Measurements from ENCODE around the gene ERFL. TPM values are rescaled to one million over a fixed set of nuclear protein-coding genes. Genes with fewer than 3 reads are reported as not detected.

ERFL gene
- total RNA-seq, 2 experiments from 2014 or later, result 1.1 to 1.2 TPM

DNA sequence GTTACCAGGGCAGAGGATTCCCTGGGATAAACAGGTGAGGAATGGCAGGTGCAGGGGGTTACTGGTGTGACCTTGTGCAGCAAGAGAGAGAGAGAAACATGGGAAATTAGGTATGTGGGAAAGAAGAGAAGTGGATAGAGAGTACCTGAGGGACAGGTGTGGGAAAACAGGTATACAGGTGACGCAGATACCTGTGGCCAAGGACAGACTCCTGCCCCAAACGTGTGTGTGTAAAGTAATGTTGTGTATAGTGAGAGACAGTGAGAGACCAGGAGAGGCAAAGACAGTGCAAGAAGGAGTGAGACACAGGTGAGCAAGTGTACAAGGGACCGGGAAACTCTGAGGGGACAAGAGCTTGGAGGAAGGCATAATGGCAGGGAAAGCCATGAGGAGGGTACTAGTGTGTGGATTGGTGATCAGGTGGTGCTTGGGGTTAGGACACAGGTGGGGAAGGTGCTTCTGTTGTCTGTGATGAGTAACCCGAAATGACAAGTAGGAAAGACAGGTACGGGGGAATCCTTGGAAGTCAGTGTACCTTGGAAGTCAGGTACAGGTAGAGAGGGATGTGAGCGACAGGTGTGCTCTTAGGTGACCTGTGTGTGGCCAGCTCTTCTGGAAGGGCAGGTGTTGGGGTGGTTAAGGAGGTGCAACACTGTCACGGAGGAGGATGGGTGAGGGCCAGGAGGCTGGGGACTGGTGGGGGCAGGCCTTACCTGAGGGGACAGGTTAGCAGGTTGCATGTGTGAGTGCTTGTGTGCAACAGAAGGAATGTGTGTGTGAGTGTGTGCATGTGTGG lies 2.8 kb downstream of the ERFL start:
- Mint-ChIP-seq H3K27me3 (peaks cover 9% of the 10 kb centered on the region), H3K36me3 (peaks cover 3% of the 10 kb centered on the region), H3K9me3 (no peaks in the 10 kb centered on the region), H3K4me3 (no peak overlapping the region), H3K4me1 (peaks cover 27% of the 10 kb centered on the region), H3K27ac (no peak overlapping the region)
- DNase-seq, result no peak

DNA sequence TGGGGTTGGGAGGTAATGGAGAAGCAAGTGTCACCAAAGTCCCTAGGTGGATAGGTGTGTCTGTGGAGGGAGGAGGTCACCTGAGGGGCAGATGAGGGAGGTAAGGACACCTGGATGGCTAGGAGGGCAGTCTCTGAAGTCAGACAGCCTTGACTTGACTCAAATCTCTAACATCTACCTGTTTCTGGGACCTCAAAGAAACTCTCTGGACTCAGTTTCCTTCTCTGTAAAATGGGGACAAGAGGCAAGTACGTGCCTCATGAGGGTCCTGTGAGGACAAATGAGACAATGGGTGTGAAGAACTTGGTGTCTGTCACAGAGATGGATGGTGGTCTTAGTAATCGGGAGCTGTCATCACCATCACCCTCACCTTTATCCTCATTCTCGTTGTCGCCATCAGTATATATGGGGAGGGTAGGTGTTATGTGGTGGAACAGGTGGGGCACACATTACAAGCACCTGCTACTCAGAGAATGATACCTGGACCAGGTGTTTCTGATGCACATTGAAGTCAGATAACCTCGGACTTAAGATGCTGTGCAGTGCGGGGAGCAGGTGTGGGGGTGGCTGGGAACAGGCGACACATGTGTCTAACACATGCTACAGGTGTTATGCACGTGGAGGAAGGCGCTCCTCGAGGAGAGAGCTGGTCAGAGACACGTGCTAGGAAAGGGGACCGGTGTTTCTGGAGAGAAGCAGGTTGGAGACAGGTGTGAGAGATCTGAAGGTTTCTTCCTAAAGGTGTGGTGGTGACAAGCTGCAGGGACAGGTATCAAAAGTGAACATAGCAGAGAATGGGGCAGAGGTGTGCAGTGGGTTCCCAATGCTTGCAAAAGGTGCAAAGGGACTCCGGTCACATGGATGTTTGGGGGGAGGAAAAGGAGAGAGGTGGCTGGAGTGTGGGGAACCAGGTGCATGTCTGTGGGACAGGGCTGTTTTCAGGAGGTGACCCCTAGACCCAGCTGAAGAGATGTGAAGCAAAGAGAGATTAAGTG lies 3.8 kb downstream of the ERFL start:
- peaks cover 21% of the 10 kb centered on the region for H3K4me1 Mint-ChIP-seq
- peaks cover 9% of the 10 kb centered on the region for H3K27me3 Mint-ChIP-seq
- DNase-seq, result no peak
- peaks cover 2% of the 10 kb centered on the region for H3K36me3 Mint-ChIP-seq
- no peak overlapping the region for H3K4me3 Mint-ChIP-seq
- H3K9me3 Mint-ChIP-seq, result no peaks in the 10 kb centered on the region
- no peak overlapping the region for H3K27ac Mint-ChIP-seq

GRCh38 chr19:41923045-41923788 lies 5.0 kb downstream of the ERFL start:
- Mint-ChIP-seq H3K4me3 (no peak overlapping the region), H3K9me3 (no peaks in the 10 kb centered on the region), H3K27me3 (peaks cover 9% of the 10 kb centered on the region), H3K36me3 (peaks cover 2% of the 10 kb centered on the region), H3K27ac (no peak overlapping the region), H3K4me1 (peaks cover 14% of the 10 kb centered on the region)
- no peak for DNase-seq

DNA sequence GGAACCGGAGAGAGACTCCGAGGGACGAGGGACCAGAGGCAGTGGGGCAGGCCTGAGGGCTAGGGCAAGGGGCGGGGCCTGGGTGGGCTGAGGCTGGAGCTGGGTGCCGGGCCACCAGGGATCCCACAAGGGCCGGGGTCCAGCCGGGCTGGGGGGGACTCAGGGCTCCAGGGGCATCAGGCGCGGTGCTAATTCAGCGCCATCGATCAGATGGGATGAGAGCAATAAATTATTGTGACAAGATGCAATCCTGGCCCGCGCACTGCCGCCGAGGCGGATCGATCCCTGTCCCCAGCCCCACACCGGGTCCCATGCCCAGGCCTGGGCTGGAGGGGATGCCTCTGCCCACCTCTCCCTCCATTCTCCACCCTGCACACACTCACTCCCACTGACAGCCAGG lies 5.7 kb downstream of the ERFL start:
- H3K4me1 Mint-ChIP-seq, result peaks cover 14% of the 10 kb centered on the region
- DNase-seq, result no peak
- no peak overlapping the region for H3K4me3 Mint-ChIP-seq
- peaks cover 2% of the 10 kb centered on the region for H3K36me3 Mint-ChIP-seq
- H3K27ac Mint-ChIP-seq, result no peak overlapping the region
- no peaks in the 10 kb centered on the region for H3K9me3 Mint-ChIP-seq
- peaks cover 9% of the 10 kb centered on the region for H3K27me3 Mint-ChIP-seq

- peaks cover 9% of the 10 kb centered on the region for H3K27me3 Mint-ChIP-seq
- DNase-seq, result no peak
Observed at GRCh38 chr19:41921577-41922576, 6.4 kb downstream of the ERFL start.

DNA sequence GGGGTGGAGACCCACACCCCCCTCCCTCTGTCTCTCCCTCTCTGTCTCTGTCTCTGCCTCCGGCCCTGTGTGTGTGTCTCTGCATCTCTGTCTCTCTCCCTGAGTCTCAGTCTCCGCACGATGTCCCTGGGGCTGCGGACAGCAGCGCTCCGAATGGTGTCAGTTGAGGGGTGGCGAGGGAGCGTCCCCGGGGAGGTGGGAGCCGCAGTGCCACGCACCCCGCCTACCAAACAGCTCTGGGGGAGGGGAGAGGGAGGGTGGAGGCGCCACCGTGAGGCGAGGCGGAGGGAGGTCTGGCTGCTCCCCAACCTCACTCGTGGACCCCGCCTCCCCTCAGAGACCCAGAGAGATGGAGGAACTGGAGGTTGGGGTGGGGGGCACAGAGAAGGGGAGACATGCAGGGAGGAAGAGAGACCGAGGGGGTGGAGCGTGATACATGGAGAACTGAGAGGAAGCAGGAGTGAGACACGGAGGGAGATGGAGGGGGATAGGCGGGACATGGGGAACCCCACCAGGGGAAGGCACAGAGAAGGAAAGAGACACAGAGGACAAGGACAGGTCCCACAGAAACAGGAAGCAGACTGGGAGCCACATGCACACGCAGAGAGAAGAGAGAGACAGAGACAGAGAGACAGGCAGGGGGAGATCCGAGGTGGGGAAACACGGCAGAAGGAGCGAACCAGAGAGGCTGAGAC lies 7.2 kb downstream of the ERFL start:
- H3K36me3 Mint-ChIP-seq, result peaks cover 2% of the 10 kb centered on the region
- DNase-seq, result no peak
- no peaks in the 10 kb centered on the region for H3K9me3 Mint-ChIP-seq

More at GRCh38 chr19:41921577-41922576, 6.4 kb downstream of the ERFL start:
- Mint-ChIP-seq H3K4me1 (peaks cover 14% of the 10 kb centered on the region), H3K9me3 (no peaks in the 10 kb centered on the region), H3K27ac (peak overlapping the region; percentile 3), H3K36me3 (peaks cover 2% of the 10 kb centered on the region), H3K4me3 (no peak overlapping the region)

GRCh38 chr19:41919948-41920712 lies 8.1 kb downstream of the ERFL start:
- Mint-ChIP-seq H3K9me3 (no peaks in the 10 kb centered on the region), H3K36me3 (peaks cover 2% of the 10 kb centered on the region), H3K4me3 (no peak overlapping the region), H3K27ac (no peak overlapping the region), H3K27me3 (peaks cover 9% of the 10 kb centered on the region), H3K4me1 (peaks cover 14% of the 10 kb centered on the region)
- no peak for DNase-seq

More for the DNA sequence above, 7.2 kb downstream of the ERFL start:
- Mint-ChIP-seq H3K4me1 (peaks cover 14% of the 10 kb centered on the region), H3K27me3 (peaks cover 9% of the 10 kb centered on the region), H3K4me3 (no peak overlapping the region), H3K27ac (peak overlapping the region; percentile 3)

GRCh38 chr19:41918653-41919244 lies 9.5 kb downstream of the ERFL start:
- Mint-ChIP-seq H3K9me3 (no peaks in the 10 kb centered on the region), H3K4me1 (peaks cover 18% of the 10 kb centered on the region), H3K27ac (no peak overlapping the region), H3K4me3 (no peak overlapping the region), H3K27me3 (peaks cover 17% of the 10 kb centered on the region), H3K36me3 (peaks cover 2% of the 10 kb centered on the region)
- no peak for DNase-seq

DNA sequence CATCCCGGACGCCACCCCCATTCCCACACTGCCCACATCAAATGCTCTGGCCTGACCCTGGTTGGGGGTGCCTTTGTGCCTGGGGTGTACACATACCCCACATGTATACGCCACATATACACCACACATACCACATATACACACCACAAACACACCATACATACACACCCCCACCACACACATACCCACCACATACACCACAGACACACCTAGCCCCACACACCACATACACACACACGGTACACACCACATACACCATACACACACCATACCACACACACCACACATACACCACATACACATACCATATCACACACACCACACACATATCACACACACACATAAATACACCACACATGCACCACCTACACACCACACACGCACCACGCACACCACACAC lies 10.2 kb downstream of the ERFL start:
- Mint-ChIP-seq H3K4me3 (no peak overlapping the region), H3K9me3 (no peaks in the 10 kb centered on the region), H3K27me3 (peaks cover 22% of the 10 kb centered on the region), H3K27ac (no peak overlapping the region), H3K36me3 (no peaks in the 10 kb centered on the region), H3K4me1 (peaks cover 14% of the 10 kb centered on the region)
- no peak for DNase-seq

GRCh38 chr19:41917676-41918075 lies 10.6 kb downstream of the ERFL start:
- no peaks in the 10 kb centered on the region for H3K9me3 Mint-ChIP-seq

DNA sequence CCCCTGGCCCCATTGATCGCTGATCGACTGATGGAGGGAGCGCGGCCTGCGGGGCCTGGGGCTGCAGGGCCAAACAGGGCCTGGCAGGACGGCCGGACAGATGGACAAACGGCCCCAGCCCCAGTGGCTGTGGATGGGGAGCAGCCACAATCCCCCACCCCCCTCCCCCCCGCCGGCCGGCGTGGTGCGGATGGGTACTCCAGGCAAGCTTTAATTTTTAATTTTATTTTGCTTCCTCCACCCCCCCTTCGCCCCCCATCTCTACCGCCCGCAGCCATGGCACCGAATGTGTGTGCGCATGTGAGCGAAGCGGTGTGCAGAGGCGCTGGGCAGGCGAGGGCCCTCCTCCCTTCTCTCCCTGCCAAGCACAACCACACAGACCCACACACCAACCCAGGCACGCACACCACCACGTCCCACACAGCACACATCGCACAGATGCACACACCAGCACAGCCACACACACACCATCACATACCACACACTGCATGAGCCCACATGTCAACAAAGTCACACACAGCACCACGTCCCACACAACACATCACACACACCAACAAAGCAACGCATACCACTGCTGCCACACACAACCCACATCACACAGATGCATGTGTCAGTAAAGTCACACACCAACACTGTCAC lies 12.4 kb downstream of the ERFL start:
- Mint-ChIP-seq H3K27ac (no peak overlapping the region), H3K9me3 (no peaks in the 10 kb centered on the region), H3K4me3 (no peak overlapping the region), H3K27me3 (peaks cover 28% of the 10 kb centered on the region), H3K36me3 (no peaks in the 10 kb centered on the region), H3K4me1 (peaks cover 16% of the 10 kb centered on the region)
- no peak for DNase-seq

More at GRCh38 chr19:41917676-41918075, 10.6 kb downstream of the ERFL start:
- H3K4me1 Mint-ChIP-seq, result peaks cover 13% of the 10 kb centered on the region
- no peak for DNase-seq
- no peak overlapping the region for H3K4me3 Mint-ChIP-seq
- H3K36me3 Mint-ChIP-seq, result no peaks in the 10 kb centered on the region
- H3K27ac Mint-ChIP-seq, result no peak overlapping the region
- H3K27me3 Mint-ChIP-seq, result peaks cover 25% of the 10 kb centered on the region

Data from activated naive CD8-positive, alpha-beta T cell treated with anti-CD3 and anti-CD28 coated beads for 36 hours (primary cell).